Mesodermal cell (in vitro differentiated cells): ENCODE results near the gene DHX40.
A peak's percentile ranks its signal among the peaks of the same experiment; 100 is the strongest.
"Not testable (repeated sequence)": the region's sequence is repeated elsewhere in the genome, so short reads cannot be mapped to it uniquely, and the experiment has no call there.

Experiments
- H3K27ac ChIP-seq: 2 replicates; pipeline ENCODE4 v1.7.0; 2013; ENCODE audit warnings: mild to moderate bottlenecking, low read depth, low read length, moderate library complexity; ENCODE audit not compliant: severe bottlenecking
- H3K36me3 ChIP-seq: 2 replicates; pipeline ENCODE4 v1.7.1; 2013; ENCODE audit warnings: mild to moderate bottlenecking, low read length, moderate library complexity; ENCODE audit not compliant: control insufficient read depth, insufficient read depth
- H3K4me1 ChIP-seq: one replicate; pipeline ENCODE4 v1.7.1; 2013; ENCODE audit warnings: mild to moderate bottlenecking, low read length; ENCODE audit not compliant: insufficient read depth, control insufficient read depth, poor library complexity, severe bottlenecking
- H3K4me3 ChIP-seq: 2 replicates; pipeline ENCODE4 v1.7.0; 2013; ENCODE audit warnings: low read length, control low read depth, mild to moderate bottlenecking; ENCODE audit not compliant: insufficient read depth, poor library complexity, severe bottlenecking; ENCODE audit errors: extremely low read depth
- H3K9me3 ChIP-seq: 2 replicates; pipeline ENCODE4 v1.7.1; 2013; ENCODE audit warnings: mild to moderate bottlenecking, low read length, moderate library complexity; ENCODE audit not compliant: control insufficient read depth
- WGBS, 2 experiments: methylation state at CpG; one replicate each; pipeline ENCODE4 v1.1.5; 2013; ENCODE audit warnings: missing lambda C conversion rate in 2 of 2; ENCODE audit not compliant: insufficient coverage in 2 of 2; 5-methylcytosine and 5-hydroxymethylcytosine counted together

Gene DHX40

DNA sequence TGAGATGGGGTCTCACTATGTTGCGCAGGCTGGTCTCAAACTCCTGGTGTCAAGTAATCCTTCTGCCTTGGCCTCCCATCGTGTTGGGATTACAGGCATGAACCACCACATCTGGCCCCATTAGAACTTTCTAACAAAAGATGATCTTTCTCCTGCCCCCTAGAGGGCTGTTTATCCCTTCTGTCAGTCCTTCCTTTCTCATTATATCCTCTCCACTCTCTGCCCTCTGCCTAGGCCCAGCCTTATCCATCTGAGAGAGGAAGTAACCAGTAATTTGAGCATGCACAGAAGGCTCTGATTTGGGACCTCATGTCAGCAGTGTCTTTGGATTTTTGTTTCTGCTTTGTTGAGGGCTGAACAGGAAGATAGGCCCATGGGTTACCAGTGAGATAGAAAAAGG, 4.4 kb upstream of the DHX40 start:
- Histone ChIP-seq H3K27ac (no peak overlapping the region), H3K9me3 (peaks cover 5% of the 10 kb centered on the region), H3K36me3 (no peaks in the 10 kb centered on the region), H3K4me3 (no peak overlapping the region), H3K4me1 (no peaks in the 10 kb centered on the region)
- WGBS, 2 experiments: 76 to 92% methylated on average over 2 of the region's 2 CpGs

DNA sequence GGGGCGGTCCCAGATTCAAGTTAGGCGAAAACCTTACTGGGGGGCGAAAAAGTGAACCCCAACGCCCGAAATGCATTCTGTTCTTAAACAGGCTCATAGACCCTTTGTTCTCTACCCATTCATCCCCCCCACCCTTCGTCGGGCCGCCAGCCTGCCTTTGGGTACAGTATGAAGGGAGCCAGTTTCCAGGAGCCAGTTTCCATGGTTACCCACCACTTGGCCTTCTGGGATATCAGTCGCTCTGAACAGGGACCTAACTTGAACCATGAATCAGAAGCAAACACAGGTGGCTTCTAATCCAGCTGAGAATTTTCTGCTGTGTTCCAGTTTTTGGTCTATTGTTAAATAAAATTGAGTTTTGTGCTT, 532 bp downstream of the DHX40 start:
- peaks cover 13% of the 10 kb centered on the region for H3K36me3 ChIP-seq
- peak overlapping the region; percentile 100 for H3K4me3 ChIP-seq
- 0% methylated on average over 1 of the region's 9 CpGs for WGBS, 2 experiments
- H3K9me3 ChIP-seq: peaks cover 5% of the 10 kb centered on the region
- no peaks in the 10 kb centered on the region for H3K4me1 ChIP-seq
- peak overlapping the region; percentile 91 for H3K27ac ChIP-seq

DNA sequence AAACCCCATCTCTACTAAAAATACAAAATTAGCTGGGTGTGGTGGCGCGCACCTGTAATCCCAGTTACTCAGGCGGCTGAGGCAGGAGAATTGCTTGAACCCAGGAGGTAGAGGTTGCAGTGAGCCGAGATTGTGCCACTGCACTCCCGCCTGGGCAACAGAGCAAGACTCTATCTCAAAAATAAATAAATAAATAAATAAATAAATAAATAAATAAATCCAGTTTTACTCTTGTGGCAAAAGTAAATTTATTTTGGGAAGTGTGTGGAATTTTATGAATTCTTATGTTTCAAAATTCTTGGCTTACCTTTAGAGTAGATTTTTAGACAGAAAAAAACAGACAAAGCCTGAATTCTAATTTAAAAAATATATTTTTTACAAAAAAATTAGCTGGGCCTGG, 3.7 kb downstream of the DHX40 start:
- H3K4me1 ChIP-seq, H3K9me3 ChIP-seq, H3K27ac ChIP-seq, H3K4me3 ChIP-seq: not testable (repeated sequence)
- H3K36me3 ChIP-seq: peaks cover 29% of the 10 kb centered on the region
- 100% methylated on average over 3 of the region's 5 CpGs; no CpG with 5 or more reads in 1 of the 2 experiments for WGBS, 2 experiments

DNA sequence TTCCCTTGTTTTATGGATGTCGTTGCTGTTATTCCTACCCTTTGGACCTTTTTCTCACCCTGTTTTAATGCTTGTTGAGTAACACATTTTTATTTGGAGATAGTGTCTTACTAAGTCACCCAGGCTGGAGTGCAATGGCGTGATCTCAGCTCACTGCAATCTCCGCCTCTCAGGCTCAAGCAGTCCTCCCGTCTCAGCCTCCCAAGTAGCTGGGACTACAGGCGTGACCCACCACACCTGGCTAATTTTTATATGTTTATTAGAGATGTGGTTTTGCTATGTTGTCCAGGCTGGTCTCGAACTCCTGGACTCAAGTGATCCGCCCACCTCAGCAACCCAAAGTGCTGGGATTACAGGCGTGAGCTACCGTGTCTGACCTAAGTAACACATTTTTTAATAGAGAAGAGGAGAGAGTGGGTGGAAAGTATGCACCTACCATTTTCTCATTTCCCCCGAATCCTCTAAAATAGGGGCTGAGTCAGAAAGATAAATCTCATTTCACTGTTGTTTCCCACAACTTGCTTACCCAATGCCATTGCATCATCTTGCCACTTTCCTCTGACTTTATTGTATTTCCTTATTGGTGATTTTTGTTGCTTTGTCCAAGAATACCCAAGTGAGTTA, 7.0 kb downstream of the DHX40 start:
- Histone ChIP-seq H3K36me3 (peaks cover 24% of the 10 kb centered on the region), H3K4me3 (no peak overlapping the region), H3K4me1 (no peaks in the 10 kb centered on the region)

DNA sequence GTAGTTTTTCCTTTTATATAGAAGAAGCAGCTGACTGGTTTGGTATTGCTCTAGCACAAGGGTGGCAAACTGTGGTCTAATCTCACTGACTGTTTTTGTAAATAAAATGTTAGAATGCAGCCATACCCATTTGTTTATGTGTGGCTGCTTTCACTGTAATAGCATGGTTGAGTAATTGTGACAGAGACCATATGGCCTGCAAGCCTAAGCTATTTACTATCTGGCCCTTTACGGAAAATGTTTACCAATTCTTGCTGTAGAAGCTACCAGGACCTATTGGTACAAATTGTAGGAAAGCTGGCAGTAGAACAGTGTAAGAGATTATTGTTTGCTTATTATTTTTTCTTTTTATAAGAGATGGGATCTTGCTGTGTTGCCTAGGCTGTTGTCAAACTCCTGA, 18.8 kb downstream of the DHX40 start:
- not testable (repeated sequence) for H3K4me1 ChIP-seq, H3K4me3 ChIP-seq, H3K36me3 ChIP-seq, H3K9me3 ChIP-seq, H3K27ac ChIP-seq
- no CpG with 5 or more reads among the region's 1 CpG for WGBS, 2 experiments

More for the DNA sequence above, 7.0 kb downstream of the DHX40 start:
- H3K9me3 ChIP-seq: no peaks in the 10 kb centered on the region
- 91 to 100% methylated on average over 1 to 6 of the region's 10 CpGs for WGBS, 2 experiments
- no peak overlapping the region for H3K27ac ChIP-seq

DNA sequence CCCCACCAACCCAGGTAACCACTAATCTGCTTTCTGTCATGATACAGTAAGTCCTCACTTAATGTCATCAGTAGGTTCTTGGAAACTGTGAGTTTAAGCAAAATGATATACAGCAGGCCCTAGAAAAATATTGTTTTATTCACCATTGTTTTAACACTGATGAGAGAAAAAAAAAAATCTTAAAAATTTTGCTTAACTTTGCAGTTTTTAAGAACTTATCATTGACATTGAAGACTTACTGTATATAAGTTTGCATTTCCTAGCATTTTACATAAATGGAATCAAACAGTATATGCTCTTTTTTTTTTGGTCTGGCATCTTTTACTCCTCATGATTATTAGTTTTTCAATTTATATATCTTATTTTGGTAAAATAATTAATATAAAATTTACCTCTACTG, 34.8 kb downstream of the DHX40 start:
- H3K36me3 ChIP-seq: peaks cover 31% of the 10 kb centered on the region
- H3K4me3 ChIP-seq: no peak overlapping the region
- H3K9me3 ChIP-seq: no peaks in the 10 kb centered on the region
- H3K27ac ChIP-seq: no peak overlapping the region
- H3K4me1 ChIP-seq: no peaks in the 10 kb centered on the region

DNA sequence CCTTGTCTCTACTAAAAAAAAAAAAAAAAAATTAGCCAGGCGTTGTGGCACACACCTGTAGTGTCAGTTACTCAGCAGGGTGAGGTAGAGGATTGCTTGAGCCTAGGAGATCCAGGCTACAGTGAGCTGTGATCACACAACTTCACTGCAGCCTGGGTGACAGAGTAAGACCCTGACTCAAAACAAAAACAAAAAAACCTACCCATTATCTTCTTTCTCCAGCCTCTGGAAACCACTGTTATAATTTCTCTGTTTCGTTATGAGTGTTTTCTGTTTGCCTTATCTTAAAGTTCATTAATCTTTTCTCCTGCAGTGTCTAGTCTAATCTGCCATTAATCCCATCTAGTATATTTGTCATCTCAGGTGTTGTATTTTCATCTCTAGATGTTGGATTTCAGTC, 35.7 kb downstream of the DHX40 start:
- H3K36me3 ChIP-seq: peaks cover 41% of the 10 kb centered on the region
- H3K4me3 ChIP-seq: no peak overlapping the region
- H3K4me1 ChIP-seq: no peaks in the 10 kb centered on the region
- no CpG with 5 or more reads among the region's 2 CpGs for WGBS, 2 experiments
- no peak overlapping the region for H3K27ac ChIP-seq
- H3K9me3 ChIP-seq: no peaks in the 10 kb centered on the region

DNA sequence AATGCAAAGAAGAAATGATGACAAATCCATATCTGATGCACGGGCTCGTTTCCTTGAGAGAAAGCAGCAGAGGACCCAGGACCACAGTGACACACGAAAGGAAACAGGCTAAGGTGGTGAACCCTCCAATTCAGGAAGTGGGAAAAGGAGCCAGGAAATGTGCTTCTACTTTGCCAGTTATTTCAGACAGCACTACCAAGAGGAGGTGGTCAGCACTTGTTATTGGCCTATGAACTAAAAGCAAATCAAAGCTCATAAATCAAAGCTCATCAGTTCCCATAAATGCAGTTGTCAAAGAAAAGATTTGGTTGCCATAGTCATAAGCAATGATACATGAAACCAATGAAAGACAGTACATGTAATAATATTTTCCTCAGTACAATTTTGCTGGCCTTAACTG, 41.7 kb downstream of the DHX40 start:
- Histone ChIP-seq H3K27ac (no peak overlapping the region), H3K4me1 (no peaks in the 10 kb centered on the region), H3K36me3 (peaks cover 50% of the 10 kb centered on the region), H3K4me3 (no peak overlapping the region), H3K9me3 (no peaks in the 10 kb centered on the region)
- 93 to 100% methylated on average over 3 of the region's 3 CpGs for WGBS, 2 experiments

DNA sequence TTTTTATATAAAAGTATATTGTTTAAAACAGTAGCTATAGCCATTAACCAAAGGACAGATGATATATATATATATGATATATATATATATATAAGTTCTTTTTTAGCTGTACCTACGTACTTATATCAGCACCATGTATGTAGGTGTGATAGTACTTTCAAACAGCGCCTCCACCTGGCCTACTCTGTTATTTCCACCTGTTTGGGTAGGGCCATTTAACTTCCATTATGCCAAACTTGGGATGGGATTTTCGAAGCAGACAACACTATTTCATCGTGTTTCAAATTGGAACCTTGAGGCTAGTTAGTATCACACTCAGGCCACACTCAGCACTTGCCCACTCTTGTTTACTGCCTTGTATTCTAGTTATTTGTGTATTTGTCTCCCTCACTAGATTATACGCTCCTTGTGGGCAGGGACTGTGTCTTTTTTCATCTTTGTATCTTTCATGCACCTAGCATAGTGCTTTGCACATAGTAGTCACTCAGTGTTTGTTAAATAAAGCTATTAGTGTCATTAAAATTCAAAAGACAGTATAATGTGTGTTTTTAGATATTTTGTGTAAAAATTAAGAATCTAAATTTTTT, 42.5 kb downstream of the DHX40 start:
- Histone ChIP-seq H3K4me1 (no peaks in the 10 kb centered on the region), H3K36me3 (peaks cover 42% of the 10 kb centered on the region), H3K4me3 (no peak overlapping the region), H3K27ac (no peak overlapping the region), H3K9me3 (no peaks in the 10 kb centered on the region)
- 88% methylated on average over 2 of the region's 5 CpGs; no CpG with 5 or more reads in 1 of the 2 experiments for WGBS, 2 experiments

DNA sequence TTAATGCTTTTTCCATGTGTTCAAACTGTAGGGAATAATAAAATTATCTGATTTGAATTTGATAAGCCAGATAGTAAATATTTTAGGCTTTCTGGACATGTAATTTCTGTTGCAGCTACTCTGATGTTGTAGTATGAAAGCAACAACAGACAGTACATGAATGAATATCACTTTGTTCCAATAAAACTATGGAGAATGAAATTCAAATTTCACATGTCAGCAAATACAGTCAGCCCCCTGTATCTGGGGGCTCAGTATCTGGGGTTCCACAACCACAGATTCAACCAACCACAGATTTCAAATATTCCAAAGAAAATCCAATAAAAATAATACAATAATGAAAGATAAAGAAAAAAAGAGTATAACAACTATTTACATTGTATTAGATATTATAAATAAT, 46.1 kb downstream of the DHX40 start:
- H3K27ac ChIP-seq: no peak overlapping the region
- H3K36me3 ChIP-seq: peaks cover 22% of the 10 kb centered on the region
- H3K4me1 ChIP-seq: no peaks in the 10 kb centered on the region
- no peaks in the 10 kb centered on the region for H3K9me3 ChIP-seq
- no peak overlapping the region for H3K4me3 ChIP-seq

DNA sequence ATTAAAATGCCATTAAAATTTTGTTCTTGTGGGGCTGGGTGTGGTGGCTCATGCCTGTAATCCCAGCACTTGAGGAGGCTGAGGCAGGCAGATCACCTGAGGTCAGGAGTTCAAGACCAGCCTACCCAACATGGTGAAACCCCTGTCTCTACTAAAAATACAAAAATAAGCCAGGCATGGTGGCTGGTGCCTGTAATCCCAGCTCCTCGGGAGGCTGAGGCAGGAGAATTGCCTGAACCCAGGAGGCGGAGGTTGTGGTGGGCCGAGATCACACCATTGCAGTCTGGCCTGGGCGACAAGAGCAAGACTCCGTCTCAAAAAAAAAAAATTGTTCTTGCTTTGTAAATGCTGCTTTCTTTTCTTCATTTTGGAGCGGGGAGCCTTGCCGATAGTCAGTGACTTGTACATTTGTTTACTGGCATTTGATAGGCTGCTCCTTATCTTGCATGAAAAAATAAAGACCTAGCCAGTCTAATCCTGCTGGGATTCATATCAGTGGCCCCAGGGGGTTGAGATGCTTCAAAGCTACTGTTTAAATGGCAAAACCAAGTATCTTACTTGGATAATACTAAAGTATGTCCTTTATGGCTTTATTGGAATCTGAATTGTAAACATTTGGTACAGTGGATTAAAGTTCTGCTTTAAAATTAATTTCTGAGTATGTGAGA, 51.0 kb downstream of the DHX40 start:
- Histone ChIP-seq H3K9me3 (no peaks in the 10 kb centered on the region), H3K27ac (peak overlapping the region; percentile 57), H3K4me1 (no peaks in the 10 kb centered on the region), H3K4me3 (no peak overlapping the region), H3K36me3 (no peaks in the 10 kb centered on the region)
- 83 to 91% methylated on average over 6 of the region's 7 CpGs for WGBS, 2 experiments
